Heart left ventricle (tissue), 16 donors: ENCODE data around the gene KCNE4. TPM values are rescaled to one million over a fixed set of nuclear protein-coding genes. Genes with fewer than 3 reads are reported as not detected.

ENCODE experiments used
- ATAC-seq, 4 donors: fragments of 200-7000 bp; cut with Tn5 transposase; one replicate each; pipeline ENCODE4 v1.9.1; 2020 to 2022; ENCODE audit warnings: moderate library complexity in 4 of 4, mild to moderate bottlenecking in 3 of 4, moderate number of reproducible peaks in 1 of 4
- DNase-seq, 5 donors: peaks; one replicate each; pipeline ENCODE4 v3.0.0-alpha.2; 2020
- H3K27ac ChIP-seq, 12 donors: fragments of 200-600 bp; sonication (generic) in 4 of 12; one replicate each; pipeline versions ENCODE4 v1.5.0 to v1.8.0; 2016 to 2022; ENCODE audit warnings: mild to moderate bottlenecking in 2 of 12
- H3K27me3 ChIP-seq, 9 donors: fragments of 200-600 bp; sonication (generic) in 2 of 9; one replicate each; pipeline versions ENCODE4 v1.5.1 to v1.8.0; 2016 to 2022; ENCODE audit warnings: mild to moderate bottlenecking in 3 of 9
- H3K36me3 ChIP-seq, 9 donors: fragments of 200-600 bp; sonication (generic) in 2 of 9; one replicate each; pipeline versions ENCODE4 v1.5.0 to v1.8.0; 2018 to 2022; ENCODE audit warnings: mild to moderate bottlenecking in 2 of 9
- H3K4me1 ChIP-seq, 12 donors: fragments of 200-600 bp; sonication (generic) in 4 of 12; one replicate each; pipeline versions ENCODE4 v1.5.0 to v1.8.0; 2016 to 2022; ENCODE audit warnings: mild to moderate bottlenecking in 3 of 12
- H3K4me3 ChIP-seq, 12 donors: fragments of 200-600 bp; sonication (generic) in 4 of 12; one replicate each; pipeline versions ENCODE4 v1.5.0 to v1.8.0; 2017 to 2022; ENCODE audit warnings: mild to moderate bottlenecking in 9 of 12, moderate library complexity in 4 of 12
- H3K9me3 ChIP-seq, 12 donors: fragments of 200-600 bp; sonication (generic) in 4 of 12; one replicate each; pipeline versions ENCODE4 v1.5.0 to v1.8.0; 2016 to 2022; ENCODE audit warnings: mild to moderate bottlenecking in 1 of 12
- POLR2A ChIP-seq, 2 donors: fragments of 450-650 bp; IDR thresholded peaks; one replicate each; pipeline ENCODE4 v1.6.1; 2017; ENCODE audit warnings: antibody characterized with exemption in 2 of 2, mild to moderate bottlenecking in 2 of 2, moderate library complexity in 2 of 2
- WGBS, 4 donors: extraction: QIAGEN DNeasy Blood & Tissue Kit in 2 of 4; methylation state at CpG; one replicate each; pipeline versions ENCODE4 v1.1.5 to v1.1.7; 2013 to 2018; 5-methylcytosine and 5-hydroxymethylcytosine counted together
- intact Hi-C, 10 donors: fragments of 100-400 bp; cut with DNase I; formaldehyde crosslinking; loops; one replicate each; pipeline versions ENCODE4 v1.11.1 to v1.14.2; 2022
- polyA plus RNA-seq, 2 donors: library from polyadenylated mRNA; stranded (reverse); fragments of 200-250 nt; gene quantifications; one replicate each; pipeline ENCODE4 v1.2.3, GENCODE V29; 2013
- total RNA-seq, 9 donors: library from RNA; depleted of rRNA in 2 of 9; stranded (reverse); fragments of >200 nt in 2 of 9; fragmentation: NEBNext Ultra II Directional in 3 of 9; extraction: Animal tissue kit (Norgen Biotek cat#: 25700) in 3 of 9; gene quantifications; one replicate each; pipeline versions ENCODE4 v1.1.0 to v1.2.4, GENCODE V29; 2016 to 2023
- TF ChIP-seq, protein P1 (sequence below), 12 donors: fragments of 200-600 bp; sonication (generic) in 4 of 12; IDR thresholded peaks; one replicate each; pipeline versions ENCODE4 v1.5.0 to v1.8.0; 2018 to 2022; ENCODE audit warnings: antibody characterized with exemption in 12 of 12, mild to moderate bottlenecking in 5 of 12
- donor health status: ischemic (EF 13 %, LVEDD 7.1; RV severe dilation, severe dysfunction).
- donor health status: healthy with polysubstance abuse.
- donor health status: DM: no; HTN: yes; CAD: no.
- donor health status: DM: no; HTN: no; CAD: no.
- donor health status: ischemic (EF 25% LVEDD 6.9; RV normal size, moderate dysfunction).
- donor health status: ischemic (EF 25% LVEDD 5.7; RV mildly dilated, moderate dysfunction).
- donor health status: healthy.
- donor health status: DM: yes; HTN: yes; CAD: no.
- donor health status: ischemic (EF 35%, LVEDD 5.7; RV mildly dilated, moderate dysfunction).
- donor health status: nonischemic (EF 11% LVEDD 7.7; RV severe dilation, severe dysfunction).
- donor health status: DM: yes; HTN: yes; CAD: no.
- donor health status: PGD.
- donor health status: ischemic (EF 29% LVEDD 5.4; RV normal size, mild dysfunction).
- donor health status: nonischemic (EF 23%, LVEDD 6.1; RV moderate dilation, normal function).

The KCNE4 gene
- total and polyA plus RNA-seq, 11 donors = 0.69 to 3.7 (median 1.6) TPM

DNA sequence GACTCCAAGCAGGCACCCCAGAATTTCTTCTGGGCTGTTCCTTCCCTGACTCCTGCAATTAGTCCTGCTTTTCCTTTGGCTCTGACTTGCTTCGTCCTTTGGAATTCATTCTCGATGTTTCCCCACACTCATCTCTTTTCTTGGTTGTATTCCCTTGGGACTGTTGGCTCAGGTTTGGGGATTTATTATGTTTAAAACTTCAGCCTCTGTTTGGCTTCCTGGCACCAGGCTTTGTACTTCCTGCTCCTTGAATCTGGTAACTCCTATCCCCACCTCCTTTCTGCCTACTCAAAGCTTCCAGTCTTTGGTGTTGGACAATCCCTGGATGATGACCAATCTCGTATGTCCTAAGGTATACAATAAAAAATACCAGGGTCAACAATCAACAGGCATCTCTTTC is 1.8 kb upstream of the KCNE4 start:
- ATAC-seq = no peak
- H3K4me1 ChIP-seq = peaks cover 0 to 35% (median 7%) of the 10 kb centered on the region in 12 donors
- no peaks in the 10 kb centered on the region for H3K9me3 ChIP-seq
- no peak for DNase-seq
- intact Hi-C loops = loop anchor here in 3 of 10 donors (5.0 kb wide), 2 partner anchors 52 to 58 kb away; no protein-coding TSS in a partner anchor
- TF ChIP-seq, protein P1, sequence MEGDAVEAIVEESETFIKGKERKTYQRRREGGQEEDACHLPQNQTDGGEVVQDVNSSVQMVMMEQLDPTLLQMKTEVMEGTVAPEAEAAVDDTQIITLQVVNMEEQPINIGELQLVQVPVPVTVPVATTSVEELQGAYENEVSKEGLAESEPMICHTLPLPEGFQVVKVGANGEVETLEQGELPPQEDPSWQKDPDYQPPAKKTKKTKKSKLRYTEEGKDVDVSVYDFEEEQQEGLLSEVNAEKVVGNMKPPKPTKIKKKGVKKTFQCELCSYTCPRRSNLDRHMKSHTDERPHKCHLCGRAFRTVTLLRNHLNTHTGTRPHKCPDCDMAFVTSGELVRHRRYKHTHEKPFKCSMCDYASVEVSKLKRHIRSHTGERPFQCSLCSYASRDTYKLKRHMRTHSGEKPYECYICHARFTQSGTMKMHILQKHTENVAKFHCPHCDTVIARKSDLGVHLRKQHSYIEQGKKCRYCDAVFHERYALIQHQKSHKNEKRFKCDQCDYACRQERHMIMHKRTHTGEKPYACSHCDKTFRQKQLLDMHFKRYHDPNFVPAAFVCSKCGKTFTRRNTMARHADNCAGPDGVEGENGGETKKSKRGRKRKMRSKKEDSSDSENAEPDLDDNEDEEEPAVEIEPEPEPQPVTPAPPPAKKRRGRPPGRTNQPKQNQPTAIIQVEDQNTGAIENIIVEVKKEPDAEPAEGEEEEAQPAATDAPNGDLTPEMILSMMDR (IDR thresholded peaks at IDR 0.05) = no peak
- TF ChIP-seq POLR2A (IDR thresholded peaks at IDR 0.05) = no peak
- WGBS, 4 donors = 59 to 80% (median 72%) methylated on average over 3 of the region's 3 CpGs
- H3K36me3 ChIP-seq = no peaks in the 10 kb centered on the region
- H3K27me3 ChIP-seq = no peaks in the 10 kb centered on the region
- H3K4me3 ChIP-seq = no peak overlapping the region
- peak overlapping the region in 4 of 12 donors; percentile 7 to 83 (median 62) for H3K27ac ChIP-seq

DNA sequence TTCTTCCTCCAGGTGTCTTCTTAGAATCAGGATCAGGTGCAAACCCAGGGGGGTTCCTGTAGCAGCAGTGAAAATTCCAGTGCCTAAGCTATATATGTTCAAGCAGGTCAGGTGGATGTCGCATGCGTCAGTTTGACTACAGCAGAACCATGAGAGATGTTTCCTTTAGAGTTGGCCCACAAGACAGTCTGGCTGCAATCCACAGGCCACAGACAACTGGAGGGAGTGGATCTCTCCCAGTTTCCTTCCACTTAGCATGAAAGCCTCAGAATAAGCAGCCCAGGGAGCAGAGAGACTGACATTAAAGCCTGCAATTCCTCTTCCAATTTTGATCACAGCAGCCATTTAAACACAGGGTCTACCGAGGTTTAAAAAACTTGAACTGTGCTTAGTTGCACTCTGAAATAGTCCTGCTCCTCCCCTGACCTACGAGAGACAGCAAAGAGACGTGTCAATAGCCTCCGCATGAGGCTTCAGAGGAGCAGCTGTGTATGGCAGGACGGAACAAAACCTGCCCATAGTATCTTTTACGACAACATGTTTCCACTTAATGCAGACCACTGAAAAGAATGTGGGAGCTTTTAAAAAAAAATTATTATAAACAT is 988 bp upstream of the KCNE4 start:
- peak in 3 of 5 donors; percentile 27 to 34 (median 33) for DNase-seq
- H3K4me3 ChIP-seq = peak overlapping the region in 9 of 12 donors; percentile 42 to 66 (median 54)
- peak overlapping the region in 9 of 12 donors; percentile 44 to 86 (median 81) for H3K27ac ChIP-seq
- H3K27me3 ChIP-seq = no peaks in the 10 kb centered on the region
- H3K9me3 ChIP-seq = no peaks in the 10 kb centered on the region
- intact Hi-C loops = loop anchor here in 3 of 10 donors (5.0 kb wide), 2 partner anchors 51 to 59 kb away; no protein-coding TSS in a partner anchor
- no peak for TF ChIP-seq POLR2A (IDR thresholded peaks at IDR 0.05)
- TF ChIP-seq, protein P1 (IDR thresholded peaks at IDR 0.05) = no peak
- WGBS, 4 donors = 33 to 57% (median 50%) methylated on average over 8 of the region's 8 CpGs
- no peaks in the 10 kb centered on the region for H3K36me3 ChIP-seq
- no peak for ATAC-seq
- H3K4me1 ChIP-seq = peaks cover 0 to 43% (median 13%) of the 10 kb centered on the region in 12 donors

DNA sequence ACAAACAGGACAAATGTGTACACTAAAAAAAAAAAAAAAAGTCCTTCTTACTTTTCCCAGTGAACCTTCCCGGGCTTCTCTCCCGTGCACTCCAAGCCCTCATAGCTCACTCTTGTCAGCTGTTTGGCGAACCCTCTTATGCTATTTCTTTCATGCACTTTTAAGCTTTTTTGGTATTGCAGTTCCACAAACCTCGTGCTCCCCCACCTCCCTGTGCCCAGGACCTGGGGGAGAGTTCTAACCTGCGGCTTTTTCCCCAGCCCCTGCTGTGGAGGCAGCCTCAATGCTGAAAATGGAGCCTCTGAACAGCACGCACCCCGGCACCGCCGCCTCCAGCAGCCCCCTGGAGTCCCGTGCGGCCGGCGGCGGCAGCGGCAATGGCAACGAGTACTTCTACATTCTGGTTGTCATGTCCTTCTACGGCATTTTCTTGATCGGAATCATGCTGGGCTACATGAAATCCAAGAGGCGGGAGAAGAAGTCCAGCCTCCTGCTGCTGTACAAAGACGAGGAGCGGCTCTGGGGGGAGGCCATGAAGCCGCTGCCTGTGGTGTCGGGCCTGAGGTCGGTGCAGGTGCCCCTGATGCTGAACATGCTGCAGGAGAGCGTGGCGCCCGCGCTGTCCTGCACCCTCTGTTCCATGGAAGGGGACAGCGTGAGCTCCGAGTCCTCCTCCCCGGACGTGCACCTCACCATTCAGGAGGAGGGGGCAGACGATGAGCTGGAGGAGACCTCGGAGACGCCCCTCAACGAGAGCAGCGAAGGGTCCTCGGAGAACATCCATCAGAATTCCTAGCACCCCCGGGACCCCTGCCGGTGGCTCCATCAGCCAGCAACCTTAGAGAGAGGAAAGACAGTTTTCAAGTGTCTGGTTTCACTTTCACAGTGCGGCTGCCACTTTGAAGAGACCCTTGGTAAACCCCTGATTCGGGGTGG is 826 bp downstream of the KCNE4 start:
- DNase-seq = peak in 2 of 5 donors; percentile 35 to 54
- H3K27me3 ChIP-seq = no peaks in the 10 kb centered on the region
- H3K27ac ChIP-seq = peak overlapping the region; percentile 62 to 86 (median 75)
- H3K4me3 ChIP-seq = peak overlapping the region; percentile 5 to 66 (median 52)
- H3K4me1 ChIP-seq = peaks cover 0 to 50% (median 13%) of the 10 kb centered on the region in 12 donors
- TF ChIP-seq POLR2A (IDR thresholded peaks at IDR 0.05) = no peak
- TF ChIP-seq, protein P1 (IDR thresholded peaks at IDR 0.05) = no peak
- no peaks in the 10 kb centered on the region for H3K36me3 ChIP-seq
- WGBS, 4 donors = 70 to 82% (median 78%) methylated on average over 38 to 42 of the region's 42 CpGs
- H3K9me3 ChIP-seq = no peaks in the 10 kb centered on the region
- intact Hi-C loops = loop anchor here in 3 of 10 donors (5.0 kb wide), 2 partner anchors 49 to 61 kb away; no protein-coding TSS in a partner anchor
- peak in 1 of 4 donors; percentile 9 for ATAC-seq
